Astrocyte of the cerebellum (primary cell): Measurements from ENCODE around the gene SLC1A5.
"Not testable (repeated sequence)": the region's sequence is repeated elsewhere in the genome, so short reads cannot be mapped to it uniquely, and the experiment has no call there.

Source experiments
- DNase-seq: peaks from one replicate; pipeline ENCODE4 v3.0.0-alpha.2; 2011; ENCODE audit warnings: low read depth
- H3K4me3 ChIP-seq: 2 replicates; pipeline ENCODE4 v1.5.1; 2011; ENCODE audit warnings: mild to moderate bottlenecking, low read depth, low read length, moderate library complexity
- in situ Hi-C: cut with HindIII; loops from 2 replicates; pipeline ENCODE4 v1.10.0; 2017; ENCODE audit warnings: low sequenced_read_pairs
- TF ChIP-seq, protein P1 (sequence below): IDR thresholded peaks from 2 replicates; pipeline ENCODE4 v1.5.1; 2012; ENCODE audit warnings: low read length, low read depth, moderate library complexity, mild to moderate bottlenecking; ENCODE audit errors: missing control alignments

The SLC1A5 gene

DNA sequence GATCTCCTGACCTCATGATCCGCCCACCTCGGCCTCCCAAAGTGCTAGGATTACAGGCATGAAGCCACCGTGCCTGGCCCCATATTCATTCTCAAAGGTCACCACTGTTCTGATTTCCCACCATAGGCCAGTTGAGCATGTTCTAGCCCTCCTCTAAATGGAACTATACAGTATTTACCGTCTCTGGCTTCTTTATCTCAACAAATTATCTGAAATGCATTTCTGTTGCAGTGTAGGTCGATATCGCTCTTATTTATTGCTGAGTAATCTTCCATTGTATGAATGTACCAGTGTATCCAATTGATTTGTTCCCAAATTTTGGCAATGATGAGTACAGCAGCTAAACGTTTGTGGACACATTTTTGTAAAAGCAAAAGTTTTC lies 15.4 kb downstream of the SLC1A5 start:
- in situ Hi-C loops: no loop called here
- TF ChIP-seq, protein P1, sequence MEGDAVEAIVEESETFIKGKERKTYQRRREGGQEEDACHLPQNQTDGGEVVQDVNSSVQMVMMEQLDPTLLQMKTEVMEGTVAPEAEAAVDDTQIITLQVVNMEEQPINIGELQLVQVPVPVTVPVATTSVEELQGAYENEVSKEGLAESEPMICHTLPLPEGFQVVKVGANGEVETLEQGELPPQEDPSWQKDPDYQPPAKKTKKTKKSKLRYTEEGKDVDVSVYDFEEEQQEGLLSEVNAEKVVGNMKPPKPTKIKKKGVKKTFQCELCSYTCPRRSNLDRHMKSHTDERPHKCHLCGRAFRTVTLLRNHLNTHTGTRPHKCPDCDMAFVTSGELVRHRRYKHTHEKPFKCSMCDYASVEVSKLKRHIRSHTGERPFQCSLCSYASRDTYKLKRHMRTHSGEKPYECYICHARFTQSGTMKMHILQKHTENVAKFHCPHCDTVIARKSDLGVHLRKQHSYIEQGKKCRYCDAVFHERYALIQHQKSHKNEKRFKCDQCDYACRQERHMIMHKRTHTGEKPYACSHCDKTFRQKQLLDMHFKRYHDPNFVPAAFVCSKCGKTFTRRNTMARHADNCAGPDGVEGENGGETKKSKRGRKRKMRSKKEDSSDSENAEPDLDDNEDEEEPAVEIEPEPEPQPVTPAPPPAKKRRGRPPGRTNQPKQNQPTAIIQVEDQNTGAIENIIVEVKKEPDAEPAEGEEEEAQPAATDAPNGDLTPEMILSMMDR: no peak
- H3K4me3 ChIP-seq: no peak overlapping the region
- no peak for DNase-seq

DNA sequence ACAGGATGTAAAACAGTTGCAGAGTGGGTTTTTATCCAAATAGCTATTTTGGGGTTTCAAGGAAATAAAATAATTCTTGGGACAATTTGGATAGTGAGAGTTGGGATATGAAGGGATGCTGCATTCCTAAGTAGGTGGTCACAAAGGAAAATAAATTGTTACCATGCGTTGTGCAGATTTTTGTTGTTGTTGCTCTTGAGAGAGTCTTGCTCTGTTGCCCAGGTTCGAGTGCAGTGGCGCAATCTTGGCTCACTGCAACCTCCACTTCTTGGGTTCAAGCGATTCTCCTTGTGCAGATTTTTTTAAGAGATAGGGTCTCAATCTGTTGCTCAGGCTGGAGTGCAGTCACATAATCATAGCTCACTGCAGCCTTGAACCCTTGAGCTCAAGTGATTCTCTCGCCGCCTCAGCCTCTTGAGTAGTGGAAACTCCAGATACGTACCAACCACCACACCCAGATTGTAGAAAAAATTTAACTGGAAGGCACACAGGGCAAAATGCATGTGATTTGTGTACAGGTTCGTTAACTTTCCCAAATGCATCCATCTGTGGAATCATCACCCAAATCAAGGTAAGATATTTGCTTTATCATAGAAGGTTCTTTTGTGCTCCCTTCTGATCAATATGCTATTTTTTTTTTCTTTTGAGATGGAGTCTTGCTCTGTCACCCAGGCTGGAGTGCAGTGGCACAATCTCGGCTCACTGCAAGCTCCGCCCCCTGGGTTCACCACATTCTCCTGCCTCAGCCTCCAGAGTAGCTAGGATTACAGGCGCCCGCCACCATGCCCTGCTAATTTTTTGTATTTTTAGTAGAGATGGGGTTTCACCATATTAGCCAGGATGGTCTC lies 16.0 kb downstream of the SLC1A5 start:
- TF ChIP-seq, protein P1: no peak
- in situ Hi-C loops: no loop called here
- DNase-seq: no peak

DNA sequence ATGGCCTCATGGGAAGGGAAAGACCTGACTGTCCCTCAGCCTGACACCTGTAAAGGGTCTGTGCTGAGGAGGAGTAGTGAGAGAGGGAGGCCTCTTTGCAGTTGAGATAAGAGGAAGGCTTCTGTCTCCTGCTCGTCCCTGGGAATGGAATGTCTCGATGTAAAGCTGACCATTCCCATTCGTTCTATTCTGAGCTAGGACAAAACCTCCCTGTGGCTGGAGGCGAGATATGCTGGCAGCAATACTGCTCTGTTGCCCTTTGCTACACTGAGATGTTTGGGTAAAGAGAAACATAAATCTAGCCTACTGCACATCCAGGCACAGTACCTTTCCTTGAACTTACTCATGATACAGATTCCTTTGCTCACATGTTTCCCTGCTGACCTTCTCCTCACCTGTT lies 19.6 kb downstream of the SLC1A5 start:
- H3K4me3 ChIP-seq, DNase-seq, in situ Hi-C loops: not testable (repeated sequence)

More for the DNA sequence above, 16.0 kb downstream of the SLC1A5 start:
- no peak overlapping the region for H3K4me3 ChIP-seq

DNA sequence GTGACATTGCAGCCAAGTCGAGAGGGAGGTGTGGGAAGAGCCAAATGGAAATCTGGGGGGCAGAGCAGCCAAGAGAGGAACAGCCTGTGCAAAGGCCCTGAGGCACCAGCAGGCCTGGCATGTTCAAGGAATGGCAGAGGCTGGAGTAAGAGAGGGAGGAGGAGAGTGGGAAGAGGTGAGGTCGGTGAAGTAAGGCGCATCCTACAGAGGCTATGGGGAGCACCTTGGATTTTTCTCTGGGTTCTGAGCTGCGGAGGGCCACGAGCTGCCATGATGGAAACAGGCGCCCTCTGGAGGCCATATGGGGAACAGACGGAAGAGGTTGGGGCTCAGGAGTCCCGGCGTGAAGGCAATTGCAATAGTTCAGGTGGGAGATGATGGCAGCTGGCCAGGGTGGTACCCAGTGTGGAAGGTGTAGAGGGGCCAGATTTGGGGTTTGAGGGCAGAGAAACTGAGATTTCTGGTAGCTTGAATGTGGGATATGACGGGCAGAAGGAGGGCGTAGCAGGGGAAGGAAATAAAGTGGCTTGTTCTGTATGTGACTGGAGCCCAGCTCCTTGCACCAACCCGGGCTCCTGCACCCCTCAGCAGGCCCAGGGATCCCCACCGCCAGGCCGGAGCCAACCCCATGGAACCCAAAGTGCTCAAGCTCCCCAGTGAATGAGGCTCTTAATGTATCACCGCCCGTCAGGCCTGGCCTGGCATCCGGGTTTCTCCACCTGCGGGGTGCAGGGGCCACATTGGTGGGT lies 21.7 kb downstream of the SLC1A5 start:
- TF ChIP-seq, protein P1: peak; percentile 70
- in situ Hi-C loops: no loop called here
- H3K4me3 ChIP-seq: no peak overlapping the region
- no peak for DNase-seq

DNA sequence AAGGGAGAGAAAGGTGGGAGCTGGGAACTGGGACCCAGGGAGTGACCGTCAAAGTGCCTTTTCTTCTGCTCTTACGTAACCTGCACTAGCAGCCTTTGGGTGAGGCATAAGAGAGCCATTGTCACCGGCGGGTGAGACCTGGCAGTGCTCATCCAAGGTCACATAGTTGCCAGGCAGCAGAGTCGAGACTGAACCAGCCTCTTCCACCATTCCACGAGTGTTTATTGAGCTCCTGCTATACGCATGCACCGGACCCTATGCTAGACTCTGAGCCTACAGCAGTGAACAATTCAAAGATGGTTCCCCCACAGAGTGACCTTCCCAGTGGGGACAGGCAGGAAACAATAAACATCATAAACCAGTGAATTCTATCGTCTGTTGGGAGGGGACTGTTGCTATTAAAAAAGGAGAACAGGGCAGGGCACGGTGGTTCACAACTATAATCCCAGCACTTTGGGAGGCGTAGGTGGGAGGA lies 23.5 kb downstream of the SLC1A5 start:
- no peak for DNase-seq
- TF ChIP-seq, protein P1: no peak
- no peak overlapping the region for H3K4me3 ChIP-seq
- in situ Hi-C loops: no loop called here

DNA sequence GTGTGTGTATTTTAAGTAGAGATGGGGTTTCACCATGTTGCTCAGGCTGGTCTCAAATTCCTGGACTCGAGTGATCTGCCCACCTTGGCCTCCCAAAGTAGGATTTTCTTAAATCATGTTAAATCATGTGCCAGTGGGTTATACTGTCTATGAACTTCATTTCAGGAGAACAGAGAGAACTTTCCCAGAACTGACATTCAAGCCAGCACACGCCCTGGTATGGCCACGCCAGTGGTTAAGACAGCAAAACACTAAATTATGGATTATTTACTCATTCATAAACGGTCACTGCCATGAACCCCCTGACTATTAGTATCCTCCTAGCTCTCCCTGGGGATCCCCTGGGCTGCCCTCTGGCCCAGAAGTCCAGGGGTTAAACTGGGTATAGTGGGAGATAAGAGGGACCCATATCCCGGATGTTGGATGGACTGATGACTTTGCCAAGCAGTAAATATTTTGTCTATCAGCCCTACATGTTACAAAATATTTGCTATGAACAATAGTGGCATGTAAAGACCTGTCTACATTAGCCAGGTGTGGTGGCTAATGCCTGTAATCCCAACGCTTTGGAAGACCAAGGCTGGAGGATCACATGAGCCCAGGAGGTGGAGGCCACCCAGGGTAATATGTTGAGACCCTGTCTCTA lies 26.0 kb downstream of the SLC1A5 start:
- DNase-seq: no peak
- TF ChIP-seq, protein P1: no peak
- H3K4me3 ChIP-seq: no peak overlapping the region
- in situ Hi-C loops: no loop called here
